GM21786 (cell line): ENCODE data around the gene ABHD18.
"Not testable (repeated sequence)": the region's sequence is repeated elsewhere in the genome, so short reads cannot be mapped to it uniquely, and the experiment has no call there.

Source experiments
- ATAC-seq: cut with Tn5 transposase; IDR thresholded peaks from one replicate; pipeline ENCODE4 v1.9.1; 2021; ENCODE audit not compliant: unreplicated experiment

Gene ABHD18

DNA sequence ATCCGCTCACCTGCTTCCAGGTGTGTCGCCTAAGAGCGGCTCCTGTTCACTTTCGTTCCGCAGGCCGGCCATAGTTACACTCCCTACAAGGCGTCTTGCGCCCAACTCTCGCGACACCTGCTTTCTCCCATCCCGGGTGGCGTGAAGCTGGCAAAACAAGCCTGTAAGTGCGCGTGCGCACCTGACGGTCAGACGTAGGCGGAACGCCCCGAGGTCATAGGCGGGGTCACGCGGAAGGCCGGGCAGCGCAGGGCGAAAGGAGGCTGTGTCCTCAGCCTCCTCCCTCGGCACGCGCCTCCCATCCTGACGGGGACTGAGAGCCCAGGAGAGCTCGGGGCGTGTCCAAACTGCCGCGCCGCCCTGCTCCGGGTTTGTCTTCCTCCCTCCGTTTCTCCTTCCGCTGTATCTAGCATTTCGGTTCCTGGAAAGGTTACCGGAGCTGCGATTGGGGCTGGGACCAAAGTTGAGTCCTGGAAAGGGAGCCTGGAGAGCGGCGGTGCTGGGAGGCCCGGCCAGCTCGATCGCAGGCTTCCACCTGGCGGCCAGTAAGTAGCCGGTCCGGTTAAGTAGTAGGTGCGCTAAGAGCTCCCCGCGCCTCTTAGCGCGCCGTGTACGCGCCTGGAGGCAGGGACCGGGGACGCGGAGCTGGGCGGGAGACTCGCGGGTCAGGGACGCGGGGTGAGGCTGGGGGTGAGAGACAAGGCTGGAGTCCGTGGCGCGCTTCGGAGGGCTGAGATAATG, at the start of gene ABHD18, which contains the start of gene MFSD8:
Gene ABHD18, plus strand, starts transcription at position 345 of the 741 bp plus-strand sequence. CDS start 17,550 bp downstream, outside the sequence.
Gene MFSD8, minus strand, starts transcription at position 112 of the 741 bp plus-strand sequence. Its CDS starts 40 bp downstream, at position 72.
- ATAC-seq = peak; percentile 93

DNA sequence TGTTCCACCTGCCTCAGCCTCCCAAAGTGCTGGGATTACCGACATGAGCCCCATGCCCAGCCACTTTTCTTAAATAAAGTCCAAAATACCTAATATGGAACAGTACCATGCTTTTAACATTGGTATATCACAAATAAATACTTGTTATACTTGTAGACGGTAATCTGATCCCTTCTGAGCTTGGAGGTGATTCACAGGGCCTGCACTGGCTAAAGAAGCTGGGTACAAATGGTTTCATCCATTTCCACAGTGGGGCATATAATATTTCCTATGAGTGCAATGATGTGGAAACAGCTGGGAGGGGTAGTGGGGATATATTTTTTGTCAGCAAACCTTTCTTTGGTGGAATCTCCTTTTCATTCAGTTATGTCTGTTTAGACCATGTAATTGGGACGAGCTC, 48.7 kb upstream of the ABHD18 start:
- ATAC-seq = no peak

DNA sequence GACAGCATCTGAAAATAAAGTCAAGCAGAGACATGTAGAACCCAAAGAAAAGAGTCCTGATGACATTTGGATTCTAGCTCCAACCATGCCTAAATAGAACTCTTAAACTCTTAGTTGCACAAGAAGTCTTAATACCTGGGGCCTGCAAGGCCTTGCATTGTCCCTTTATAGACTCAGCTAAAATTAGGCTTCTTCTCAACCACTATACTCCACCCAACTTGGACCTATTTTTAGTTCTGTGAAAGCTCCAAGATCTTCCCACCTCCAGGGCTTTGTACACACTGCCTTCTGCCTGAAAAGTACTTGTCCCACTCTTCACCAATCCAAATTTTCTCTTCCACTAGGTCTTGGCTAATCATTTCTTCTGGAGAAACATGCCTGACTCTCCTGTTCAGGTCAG, 48.1 kb upstream of the ABHD18 start:
- no peak for ATAC-seq

DNA sequence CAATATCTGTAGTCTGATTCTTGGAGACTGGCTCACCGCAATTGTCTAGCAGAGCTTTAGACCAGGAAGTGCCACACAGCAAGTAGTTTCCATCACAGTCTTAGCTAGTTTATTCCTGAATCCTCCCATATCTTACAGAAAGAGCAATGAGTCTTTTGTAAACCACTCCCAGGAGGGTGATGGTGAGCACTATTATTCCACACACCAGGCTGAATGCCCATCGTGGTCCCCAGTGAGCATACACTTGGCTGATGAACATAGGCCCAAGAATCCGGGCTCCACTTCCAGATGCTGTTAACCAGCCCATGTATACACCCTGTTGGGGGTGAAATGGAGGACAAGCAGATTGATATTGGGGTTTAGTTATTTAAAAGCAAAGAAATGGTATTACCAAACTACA, 44.7 kb upstream of the ABHD18 start:
- no peak for ATAC-seq

DNA sequence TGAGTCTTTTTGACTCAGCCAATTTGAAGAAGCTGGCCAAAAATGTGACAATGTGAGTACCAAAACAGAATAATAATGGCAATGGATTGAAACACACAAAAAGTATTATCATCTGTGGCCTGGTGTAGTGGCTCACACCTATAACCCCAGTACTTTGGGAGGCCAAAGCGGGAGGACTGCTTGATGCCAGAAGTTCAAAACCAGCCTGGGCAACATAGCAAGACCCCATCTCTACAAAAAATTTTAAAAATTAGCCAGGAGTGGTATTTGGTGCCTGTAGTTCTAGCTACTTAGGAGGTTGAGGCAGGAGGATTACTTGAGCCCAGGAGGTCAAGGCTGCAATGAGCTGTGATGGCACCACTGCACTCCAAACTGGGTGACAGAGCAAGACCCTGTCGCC, 43.0 kb upstream of the ABHD18 start:
- ATAC-seq = no peak

DNA sequence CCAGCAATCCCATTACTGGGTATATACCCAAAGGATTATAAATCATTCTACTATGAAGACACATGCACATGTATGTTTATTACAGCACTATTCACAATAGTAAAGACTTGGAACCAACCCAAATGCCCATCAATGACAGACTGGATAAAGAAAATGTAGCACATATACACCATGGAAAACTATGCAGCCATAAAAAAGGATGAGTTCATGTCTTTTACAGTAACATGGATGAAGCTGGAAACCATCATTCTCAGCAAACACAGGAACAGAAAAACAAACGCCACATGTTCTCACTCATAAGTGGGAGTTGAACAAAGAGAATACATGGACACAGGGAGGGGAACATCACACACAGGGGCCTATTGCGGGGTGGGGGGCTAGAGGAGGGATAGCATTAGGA, 39.5 kb upstream of the ABHD18 start:
- not testable (repeated sequence) for ATAC-seq

DNA sequence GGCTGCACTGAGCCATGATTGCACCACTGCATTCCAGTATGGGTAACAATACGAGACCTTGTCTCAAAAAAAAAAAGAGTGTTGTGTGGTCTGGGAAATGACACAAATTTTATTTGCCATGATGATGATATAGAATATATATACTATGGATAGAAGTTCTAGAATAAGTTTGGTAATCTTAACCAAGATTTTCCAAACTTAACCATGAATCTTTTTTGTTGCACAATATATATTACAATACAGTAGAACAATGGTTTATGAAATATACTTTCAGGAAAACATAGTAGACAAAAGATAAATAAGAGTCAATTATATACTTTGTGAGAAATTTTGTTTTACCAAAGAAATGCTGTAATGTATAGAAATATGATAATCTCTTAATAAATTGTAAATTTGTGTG, 35.0 kb upstream of the ABHD18 start:
- ATAC-seq = no peak

DNA sequence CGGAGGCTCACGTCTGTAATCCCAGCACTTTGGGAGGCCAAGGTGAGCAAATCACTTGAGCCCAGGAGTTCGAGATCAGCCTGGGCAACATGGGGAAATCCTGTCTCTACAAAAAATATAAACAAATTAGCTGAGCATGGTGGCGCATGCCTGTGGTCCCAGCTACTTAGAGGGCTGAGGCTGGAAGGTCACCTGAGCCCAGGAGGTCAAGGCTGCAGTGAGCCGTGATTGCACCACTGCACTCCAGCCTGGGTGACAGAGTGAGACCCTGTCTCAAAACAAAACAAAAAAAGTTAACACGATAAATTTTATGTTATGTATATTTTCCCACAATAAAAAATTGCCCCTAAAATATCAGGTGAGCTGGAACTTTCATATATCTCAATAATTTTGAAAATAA, 33.4 kb upstream of the ABHD18 start:
- ATAC-seq = not testable (repeated sequence)

DNA sequence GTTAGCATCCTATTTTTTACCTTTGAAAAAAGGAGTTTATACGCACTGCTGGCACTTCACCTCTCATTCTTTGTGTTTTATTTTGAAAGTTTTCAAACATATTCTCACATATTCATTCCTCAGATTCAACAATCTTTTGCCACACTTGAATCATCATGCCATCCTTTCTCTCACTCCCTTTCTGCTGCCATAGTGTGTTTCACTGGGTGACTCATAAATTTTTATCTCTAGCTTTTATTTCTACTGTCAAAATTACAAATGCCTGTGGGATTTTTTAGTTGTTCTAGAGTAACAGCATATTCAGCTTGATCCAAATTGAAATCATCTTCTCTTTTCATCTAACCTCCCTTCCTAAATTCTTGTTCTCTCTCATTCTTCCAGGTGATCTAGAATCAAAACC, 28.2 kb upstream of the ABHD18 start:
- ATAC-seq = no peak

DNA sequence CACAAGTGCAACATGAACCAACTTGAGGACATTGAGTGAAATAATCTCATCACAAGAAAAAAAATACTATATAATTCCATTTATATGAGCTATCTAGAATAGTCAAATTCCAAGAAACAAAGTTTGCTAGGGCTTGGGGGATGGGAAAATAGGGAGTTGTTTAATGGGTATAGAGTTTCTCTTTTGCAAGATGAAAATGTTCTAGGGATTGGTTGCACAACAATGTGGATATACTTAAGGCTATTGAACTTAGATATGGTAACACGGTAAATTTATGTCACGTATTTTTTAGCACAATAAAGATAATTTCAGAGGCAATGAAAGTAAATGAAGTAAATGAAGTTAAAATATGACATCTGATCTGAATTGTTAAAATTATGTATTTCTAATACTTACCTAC, 8.1 kb upstream of the ABHD18 start:
- no peak for ATAC-seq

DNA sequence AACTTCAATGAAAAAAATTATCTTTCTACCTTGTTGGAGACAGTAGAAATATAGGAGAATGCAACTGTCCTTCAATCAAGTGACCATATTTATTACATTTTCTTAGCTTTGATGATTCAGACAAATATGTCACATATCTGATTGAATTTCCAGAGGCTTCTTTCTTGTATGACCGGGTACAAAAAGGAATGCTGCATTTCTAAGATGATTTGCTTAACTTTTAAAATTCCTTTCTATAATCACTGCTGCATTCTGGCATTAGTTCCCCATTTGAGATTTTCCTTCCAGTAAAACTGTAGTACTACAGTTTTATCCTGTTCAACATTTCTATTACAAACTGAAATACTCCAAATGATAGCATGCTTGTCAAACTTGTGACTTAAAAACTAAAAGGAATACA, 5.4 kb upstream of the ABHD18 start:
- ATAC-seq = no peak

DNA sequence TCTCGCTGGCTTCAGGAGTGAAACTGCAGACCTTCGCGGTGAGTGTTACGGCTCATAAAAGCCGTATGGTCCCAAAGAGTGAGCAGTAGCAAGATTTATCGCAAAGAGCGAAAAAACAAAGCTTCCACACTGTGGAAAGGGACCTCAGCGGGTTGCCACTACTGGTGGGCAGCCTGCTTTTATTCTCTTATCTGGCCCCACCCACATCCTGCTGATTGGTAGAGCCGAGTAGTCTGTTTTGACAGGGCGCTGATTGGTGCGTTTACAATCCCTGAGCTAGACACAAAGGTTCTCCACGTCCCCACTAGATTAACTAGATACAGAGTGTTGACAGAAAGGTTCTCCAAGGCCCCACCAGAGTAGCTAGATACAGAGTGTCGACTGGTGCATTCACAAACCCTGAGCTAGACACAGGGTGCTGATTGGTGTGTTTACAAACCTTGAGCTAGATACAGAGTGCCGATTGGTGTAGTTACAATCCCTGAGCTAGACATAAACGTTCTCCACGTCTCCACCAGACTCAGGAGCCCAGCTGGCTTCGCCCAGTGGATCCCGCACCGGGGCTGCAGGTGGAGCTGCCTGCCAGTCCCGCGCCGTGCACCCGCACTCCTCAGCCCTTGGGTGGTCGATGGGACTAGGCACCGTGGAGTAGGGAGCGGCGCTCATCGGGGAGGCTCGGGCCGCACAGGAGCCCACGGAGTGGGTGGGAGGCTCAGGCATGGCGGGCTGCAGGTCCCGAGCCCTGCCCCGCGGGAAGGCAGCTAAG, 1.4 kb upstream of the ABHD18 start:
- not testable (repeated sequence) for ATAC-seq

DNA sequence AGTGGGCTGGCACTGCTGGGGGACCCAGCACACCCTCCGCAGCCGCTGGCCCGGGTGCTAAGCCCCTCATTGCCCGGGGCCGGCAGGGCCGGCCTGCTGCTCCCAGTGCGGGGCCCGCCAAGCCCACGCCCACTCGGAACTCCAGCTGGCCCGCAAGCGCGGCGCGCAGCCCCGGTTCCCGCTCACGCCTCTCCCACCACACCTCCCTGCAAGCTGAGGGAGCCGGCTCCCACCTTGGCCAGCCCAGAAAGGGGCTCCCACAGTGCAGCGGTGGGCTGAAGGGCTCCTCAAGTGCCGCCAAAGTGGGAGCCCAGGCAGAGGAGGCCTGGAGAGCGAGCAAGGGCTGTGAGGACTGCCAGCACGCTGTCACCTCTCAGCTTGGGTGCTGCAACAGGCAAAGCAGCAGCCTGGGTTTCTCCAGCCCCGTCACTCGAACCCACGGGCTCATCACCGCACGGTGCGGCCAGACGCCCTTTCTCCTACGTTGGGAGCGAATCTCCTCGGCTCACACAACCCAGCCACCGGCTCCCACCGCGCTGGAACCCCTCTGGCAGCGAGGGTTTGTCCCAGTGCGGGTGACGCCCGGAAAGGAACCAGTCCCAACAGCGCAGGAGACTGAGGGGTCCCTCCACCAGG, 662 bp upstream of the ABHD18 start:
- peak; percentile 21 for ATAC-seq

DNA sequence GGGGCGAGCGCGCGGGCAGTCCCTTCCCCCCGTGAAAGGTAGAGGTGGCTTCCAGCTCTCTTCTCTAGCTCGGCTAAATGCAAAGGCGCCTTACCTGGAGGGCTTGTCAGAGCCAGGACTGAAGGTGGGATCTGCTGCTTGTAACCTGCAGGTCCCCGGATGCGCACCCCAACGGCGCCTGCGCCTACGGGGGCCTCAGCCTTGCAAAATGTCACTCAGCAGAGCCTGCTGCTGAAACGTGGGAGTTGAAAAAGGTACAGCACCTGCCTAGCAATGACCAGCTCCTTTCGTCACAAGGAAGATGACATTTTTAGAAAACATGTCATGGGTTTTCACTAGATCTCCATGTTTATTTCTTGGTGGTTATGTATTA, 583 bp downstream of the ABHD18 start:
- ATAC-seq = peak; percentile 24

DNA sequence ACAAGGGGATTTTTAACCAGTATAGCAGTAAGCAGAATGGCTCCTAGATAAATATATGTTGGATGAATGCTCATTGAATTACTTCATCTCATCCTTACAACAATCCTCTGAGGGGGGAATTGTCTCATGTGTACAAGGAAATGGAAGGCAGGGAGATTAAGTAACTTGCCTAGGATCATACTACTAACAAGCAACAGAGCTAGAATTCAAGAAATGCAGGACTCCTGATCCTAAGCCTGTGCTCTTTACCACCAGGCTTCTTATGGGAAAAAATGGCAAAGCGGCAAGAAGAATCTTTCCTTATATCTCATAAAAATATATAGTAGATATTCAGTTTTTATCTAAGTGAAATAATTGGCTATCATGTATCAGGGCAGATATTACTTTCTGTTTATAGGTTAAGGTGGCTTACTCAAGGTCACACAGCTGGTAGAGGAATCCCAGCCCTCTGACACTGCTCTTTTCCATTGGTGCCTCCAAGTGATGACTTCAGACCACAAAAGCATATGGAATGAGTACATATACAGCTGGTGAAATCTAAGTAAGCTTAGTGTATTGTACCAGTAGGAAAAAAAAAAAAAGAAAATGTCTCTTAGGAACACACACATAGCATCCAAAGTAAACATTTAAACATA, 2.1 kb downstream of the ABHD18 start:
- no peak for ATAC-seq

DNA sequence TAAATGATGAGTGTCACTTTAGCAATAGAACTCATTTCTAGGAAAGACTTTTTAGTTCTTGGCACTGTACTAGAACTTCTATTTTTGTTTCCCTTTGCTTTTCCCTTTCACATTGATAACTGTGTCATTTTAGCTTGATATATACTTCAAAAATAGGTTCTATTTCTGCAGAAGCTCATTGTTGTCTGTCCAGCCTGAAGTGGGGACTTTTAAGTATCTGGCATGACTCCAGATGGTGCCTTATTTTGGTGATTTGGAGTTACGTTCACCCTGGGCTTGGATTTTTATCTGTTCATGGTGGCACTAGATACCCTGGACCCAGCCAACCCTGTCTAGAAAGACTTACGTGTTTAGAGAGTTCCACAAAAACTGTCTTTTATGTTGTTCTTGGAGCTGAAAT, 3.4 kb downstream of the ABHD18 start:
- no peak for ATAC-seq

DNA sequence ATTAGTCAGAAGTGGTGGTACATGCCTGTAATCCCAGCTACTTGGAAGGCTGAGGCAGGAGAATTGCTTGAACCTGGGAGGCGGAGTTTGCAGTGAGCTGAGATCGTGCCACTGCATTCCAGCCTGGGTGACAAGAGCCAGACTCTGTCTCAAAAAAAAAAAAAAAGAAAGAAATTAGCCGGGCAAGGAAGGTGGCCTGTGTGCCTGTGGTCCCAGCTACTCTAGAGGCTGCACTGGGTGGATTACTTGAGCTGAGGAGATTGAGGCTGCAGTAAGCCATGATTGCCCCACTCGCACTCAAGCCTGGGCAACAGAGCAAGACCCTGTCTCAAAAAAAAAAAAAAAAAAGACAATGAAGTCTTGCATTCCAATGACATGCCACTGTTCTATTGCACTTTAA, 5.7 kb downstream of the ABHD18 start:
- not testable (repeated sequence) for ATAC-seq

DNA sequence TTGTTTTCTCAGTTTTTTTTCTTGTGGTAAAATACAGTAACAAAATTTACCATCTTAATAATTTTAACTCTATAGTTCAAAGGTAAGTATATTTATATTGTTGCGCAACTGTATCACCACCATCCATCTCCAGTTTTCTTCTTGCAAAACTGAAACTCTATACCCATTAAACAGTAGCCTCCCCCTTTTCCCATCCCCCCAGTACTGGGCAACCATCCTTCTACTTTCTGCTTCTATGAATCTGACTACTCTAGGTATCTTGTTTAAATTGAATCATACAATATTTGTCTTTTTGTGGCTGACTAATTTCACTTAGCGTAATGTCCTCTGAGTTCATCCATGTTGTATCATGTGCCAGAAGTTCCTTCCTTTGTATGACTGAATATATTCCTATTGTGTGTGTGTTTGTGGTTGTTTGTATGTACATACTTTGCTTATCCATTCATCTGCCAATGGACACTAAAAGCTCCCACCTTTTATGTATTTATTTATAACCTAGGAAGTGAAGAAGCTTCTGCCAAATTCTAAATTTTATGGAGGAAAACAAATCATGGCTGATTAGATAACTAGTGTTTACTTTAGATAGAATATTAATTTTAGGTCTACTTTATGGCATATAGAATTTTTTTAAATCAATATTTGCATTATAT, 10.0 kb downstream of the ABHD18 start:
- ATAC-seq = no peak

DNA sequence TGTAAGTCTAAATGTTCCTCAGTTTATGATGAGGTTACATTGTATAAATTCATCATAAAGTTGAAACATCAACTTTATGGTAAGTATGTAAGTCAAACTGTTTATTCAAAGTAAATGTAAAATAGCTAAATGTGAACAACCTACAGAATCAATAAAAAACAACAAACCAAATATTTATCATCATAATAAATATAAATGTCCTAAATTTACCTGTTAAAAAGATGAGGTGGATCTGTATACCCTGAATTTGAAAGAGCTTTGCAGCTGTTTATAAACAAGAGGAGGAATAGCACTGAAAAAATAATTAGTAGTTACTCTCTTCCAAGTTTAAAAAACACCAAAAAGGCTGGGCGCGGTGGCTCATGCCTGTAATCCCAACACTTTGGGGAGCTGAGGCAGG, 13.7 kb downstream of the ABHD18 start:
- no peak for ATAC-seq

DNA sequence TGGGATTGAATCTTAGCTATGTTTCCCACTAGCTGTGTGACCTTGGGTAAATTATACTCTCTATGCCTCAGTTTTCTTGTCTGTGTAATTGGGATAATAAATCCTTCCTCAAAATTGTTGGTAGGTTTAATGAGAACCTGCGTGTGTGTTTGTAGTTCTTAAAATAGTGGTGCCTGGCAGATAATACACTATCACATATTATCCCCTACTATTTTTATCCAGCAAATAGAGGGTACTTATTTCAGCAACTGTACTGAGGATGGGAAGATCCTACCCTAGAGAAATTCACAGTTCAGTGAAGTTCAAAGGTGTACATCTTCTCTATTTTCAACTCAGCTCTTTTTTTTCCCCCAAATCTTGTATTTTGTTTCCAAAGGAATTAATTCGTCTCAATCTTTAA, 17.2 kb downstream of the ABHD18 start:
- no peak for ATAC-seq

DNA sequence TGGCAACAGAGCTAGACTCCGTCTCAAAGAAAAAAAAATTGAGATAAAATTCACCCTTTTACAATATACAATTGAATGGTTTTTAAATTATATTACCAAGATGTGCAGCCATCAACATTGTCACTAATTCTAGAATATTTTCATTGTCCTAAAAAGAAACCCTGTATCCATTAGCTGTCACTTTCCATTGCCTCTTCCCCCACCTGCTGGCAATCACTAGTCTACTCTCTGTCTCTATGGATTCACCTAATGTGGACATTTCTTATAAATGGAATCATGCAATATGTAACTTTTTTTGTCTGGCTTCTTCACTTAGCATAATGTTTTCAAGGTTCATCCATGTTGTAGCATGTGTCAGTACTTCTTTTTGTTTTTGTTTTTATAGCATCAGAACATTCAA, 20.8 kb downstream of the ABHD18 start:
- ATAC-seq = no peak
